HEK293T (cell line): ENCODE measurements around the gene RAB31.

ENCODE experiments used
- CTCF ChIA-PET: fragments of 350-600 bp; formaldehyde crosslinking; extraction: SDS; loops from one replicate; lab custom pipeline; 2021; ENCODE audit warnings: antibody characterized with exemption, inconsistent platforms; lab: Yijun Ruan, JAX
- POLR2A ChIA-PET: fragments of 350-600 bp; formaldehyde crosslinking; extraction: SDS; loops from one replicate; lab custom pipeline; 2020; ENCODE audit warnings: antibody characterized with exemption, inconsistent platforms; lab: Yijun Ruan, JAX
- DNase-seq: peaks from one replicate; pipeline ENCODE4 v3.0.0; 2012; ENCODE audit warnings: mixed read lengths; ENCODE audit errors: extremely low spot score
- ARNT ChIP-seq: fragments of 450-650 bp; IDR thresholded peaks from 2 replicates; pipeline ENCODE4 v1.6.1; 2017; ENCODE audit warnings: mild to moderate bottlenecking
- BHLHE40 ChIP-seq: fragments of 450-650 bp; IDR thresholded peaks from 2 replicates; pipeline ENCODE4 v1.6.1; 2016; ENCODE audit warnings: mild to moderate bottlenecking, moderate library complexity, borderline replicate concordance
- CTBP1 ChIP-seq: fragments of 450-650 bp; IDR thresholded peaks from 2 replicates; pipeline ENCODE4 v1.6.1; 2016; ENCODE audit warnings: borderline replicate concordance
- ELF4 ChIP-seq: fragments of 450-650 bp; IDR thresholded peaks from 2 replicates; pipeline ENCODE4 v1.6.1; 2017; ENCODE audit warnings: antibody characterized with exemption
- FOXA1 ChIP-seq: fragments of 450-650 bp; IDR thresholded peaks from 2 replicates; pipeline ENCODE4 v1.6.1; 2016; ENCODE audit warnings: mild to moderate bottlenecking
- FOXK2 ChIP-seq: fragments of 450-650 bp; IDR thresholded peaks from 2 replicates; pipeline ENCODE4 v1.6.1; 2016; ENCODE audit warnings: mild to moderate bottlenecking
- FOXM1 ChIP-seq: fragments of 450-650 bp; IDR thresholded peaks from 2 replicates; pipeline ENCODE4 v1.6.1; 2017; ENCODE audit warnings: mild to moderate bottlenecking, borderline replicate concordance
- HDGF ChIP-seq: fragments of 450-650 bp; IDR thresholded peaks from 2 replicates; pipeline ENCODE4 v1.6.1; 2017; ENCODE audit warnings: antibody characterized with exemption, borderline replicate concordance
- L3MBTL2 ChIP-seq: fragments of 450-650 bp; conservative IDR thresholded peaks from 2 replicates; pipeline ENCODE4 v1.6.1; 2016; ENCODE audit warnings: mild to moderate bottlenecking
- LEF1 ChIP-seq: fragments of 450-650 bp; IDR thresholded peaks from 2 replicates; pipeline ENCODE4 v1.6.1; 2017; ENCODE audit warnings: mild to moderate bottlenecking, borderline replicate concordance
- NFRKB ChIP-seq: fragments of 450-650 bp; IDR thresholded peaks from 2 replicates; pipeline ENCODE4 v1.6.1; 2016; ENCODE audit warnings: mild to moderate bottlenecking, moderate library complexity
- PKNOX1 ChIP-seq: fragments of 450-650 bp; IDR thresholded peaks from 2 replicates; pipeline ENCODE4 v1.6.1; 2016
- SP1 ChIP-seq: fragments of 450-650 bp; IDR thresholded peaks from 2 replicates; pipeline ENCODE4 v1.6.1; 2017
- SUZ12 ChIP-seq: fragments of 450-650 bp; IDR thresholded peaks from 2 replicates; pipeline ENCODE4 v1.6.1; 2016; ENCODE audit warnings: mild to moderate bottlenecking
- TARDBP ChIP-seq: fragments of 450-650 bp; IDR thresholded peaks from 2 replicates; pipeline ENCODE4 v1.6.1; 2016
- ZNF384 ChIP-seq: fragments of 450-650 bp; IDR thresholded peaks from 2 replicates; pipeline ENCODE4 v1.6.1; 2016

The RAB31 gene

GRCh38 chr18:9838144-9838877 is 130.2 kb downstream of the RAB31 start:
- TF ChIP-seq TARDBP (no peak), ZNF384 (no peak), FOXM1 (no peak), ARNT (no peak), HDGF (no peak), L3MBTL2 (no peak)
- CTCF ChIA-PET, result no interaction called here
- DNase-seq, result no peak
- POLR2A ChIA-PET, result no interaction called here

GRCh38 chr18:9839211-9839610 is 131.1 kb downstream of the RAB31 start:
- ChIA-PET CTCF (no interaction called here), POLR2A (no interaction called here)
- DNase-seq, result no peak
- TF ChIP-seq FOXA1 (no peak), SP1 (no peak), FOXK2 (no peak), ELF4 (no peak), PKNOX1 (no peak), SUZ12 (no peak), FOXM1 (no peak), LEF1 (no peak), ZNF384 (no peak), HDGF (no peak), TARDBP (no peak)

GRCh38 chr18:9839853-9840252 is 131.8 kb downstream of the RAB31 start:
- POLR2A ChIA-PET, result no interaction called here
- CTCF ChIA-PET, result no interaction called here
- DNase-seq, result no peak
- TF ChIP-seq FOXA1 (no peak), CTBP1 (no peak), NFRKB (no peak), FOXK2 (no peak), SUZ12 (no peak), SP1 (no peak), TARDBP (no peak), PKNOX1 (no peak), FOXM1 (no peak), L3MBTL2 (no peak), ZNF384 (no peak)

GRCh38 chr18:9841752-9842151 is 133.7 kb downstream of the RAB31 start:
- no peak for DNase-seq
- TF ChIP-seq NFRKB, result no peak
- TF ChIP-seq ZNF384, result no peak
- TF ChIP-seq TARDBP, result no peak
- no peak for TF ChIP-seq L3MBTL2
- TF ChIP-seq ARNT, result no peak
- TF ChIP-seq CTBP1, result no peak
- TF ChIP-seq FOXK2, result no peak
- TF ChIP-seq SUZ12, result no peak
- no peak for TF ChIP-seq HDGF
- TF ChIP-seq BHLHE40, result no peak
- no peak for TF ChIP-seq SP1
- TF ChIP-seq PKNOX1, result no peak
- no peak for TF ChIP-seq FOXA1
- no peak for TF ChIP-seq LEF1
- TF ChIP-seq FOXM1, result no peak
- TF ChIP-seq ELF4, result no peak
- ChIA-PET CTCF (no interaction called here), POLR2A (no interaction called here)

- CTCF ChIA-PET, result no interaction called here
- POLR2A ChIA-PET, result no interaction called here
- no peak for TF ChIP-seq LEF1
- TF ChIP-seq SP1, result no peak
- no peak for TF ChIP-seq TARDBP
- no peak for TF ChIP-seq ZNF384
- TF ChIP-seq CTBP1, result no peak
- no peak for TF ChIP-seq ARNT
- TF ChIP-seq HDGF, result no peak
- no peak for TF ChIP-seq SUZ12
- no peak for TF ChIP-seq FOXK2
- no peak for DNase-seq
These were observed 134.3 kb downstream of the RAB31 start for GRCh38 chr18:9842448-9842847.

GRCh38 chr18:9845256-9845655 is 137.2 kb downstream of the RAB31 start:
- ChIA-PET CTCF (no interaction called here), POLR2A (interaction anchor here (1.1 kb wide), 1 partner anchor 69 kb away, joined by 3 read pairs; the partner anchor contains the start of gene VAPA)
- TF ChIP-seq CTBP1 (no peak), PKNOX1 (no peak), ZNF384 (no peak), HDGF (no peak), BHLHE40 (no peak), ELF4 (no peak), TARDBP (no peak), LEF1 (no peak), SUZ12 (no peak)
- DNase-seq, result no peak
